Measurements from ENCODE around the gene ALDH7A1. TPM values are rescaled to one million over a fixed set of nuclear protein-coding genes. Genes with fewer than 3 reads are reported as not detected.

The ALDH7A1 gene
- total and polyA plus RNA-seq, 10 of the 15 experiments (the other 5 are each of a cell fraction or from before 2014, with no cell fraction given): 0.18 to 1.0 (median 0.41) TPM; not detected in 1

DNA sequence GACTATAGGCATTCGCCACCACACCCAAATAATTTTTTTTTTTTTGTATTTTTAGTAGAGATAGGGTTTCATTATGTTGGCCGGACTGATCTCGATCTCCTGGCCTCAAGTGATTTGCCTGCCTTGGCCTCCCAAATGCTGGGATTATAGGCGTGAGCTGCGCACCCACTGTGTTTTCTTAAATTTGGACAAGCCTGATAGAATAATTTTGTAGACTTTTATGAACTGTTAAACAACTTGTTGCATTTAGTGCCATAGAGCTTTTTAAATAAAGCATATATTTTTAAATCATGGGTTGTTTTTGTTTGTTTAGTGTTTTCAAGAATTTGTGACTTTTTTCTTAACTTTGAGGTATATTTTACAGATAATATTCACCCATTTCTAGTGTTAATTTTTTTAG lies 10.5 kb upstream of the ALDH7A1 start (continued):
- TF ChIP-seq GABPA (IDR thresholded peaks at IDR 0.05; ENCODE audit: low read depth) (no peak), E2F4 (IDR thresholded peaks at IDR 0.05; ENCODE audit: low read depth, low read length) (no peak), HDAC2 (IDR thresholded peaks at IDR 0.05) (no peak), NR2C2 (IDR thresholded peaks at IDR 0.05; ENCODE audit: borderline replicate concordance, control insufficient read depth, insufficient read length, low read depth) (no peak)
- TF ChIP-seq, protein P1, sequence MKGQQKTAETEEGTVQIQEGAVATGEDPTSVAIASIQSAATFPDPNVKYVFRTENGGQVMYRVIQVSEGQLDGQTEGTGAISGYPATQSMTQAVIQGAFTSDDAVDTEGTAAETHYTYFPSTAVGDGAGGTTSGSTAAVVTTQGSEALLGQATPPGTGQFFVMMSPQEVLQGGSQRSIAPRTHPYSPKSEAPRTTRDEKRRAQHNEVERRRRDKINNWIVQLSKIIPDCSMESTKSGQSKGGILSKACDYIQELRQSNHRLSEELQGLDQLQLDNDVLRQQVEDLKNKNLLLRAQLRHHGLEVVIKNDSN (IDR thresholded peaks at IDR 0.05; ENCODE audit: borderline replicate concordance, extremely low read length, insufficient read depth, low read depth, low read length): no peak
- TF ChIP-seq, protein P2, sequence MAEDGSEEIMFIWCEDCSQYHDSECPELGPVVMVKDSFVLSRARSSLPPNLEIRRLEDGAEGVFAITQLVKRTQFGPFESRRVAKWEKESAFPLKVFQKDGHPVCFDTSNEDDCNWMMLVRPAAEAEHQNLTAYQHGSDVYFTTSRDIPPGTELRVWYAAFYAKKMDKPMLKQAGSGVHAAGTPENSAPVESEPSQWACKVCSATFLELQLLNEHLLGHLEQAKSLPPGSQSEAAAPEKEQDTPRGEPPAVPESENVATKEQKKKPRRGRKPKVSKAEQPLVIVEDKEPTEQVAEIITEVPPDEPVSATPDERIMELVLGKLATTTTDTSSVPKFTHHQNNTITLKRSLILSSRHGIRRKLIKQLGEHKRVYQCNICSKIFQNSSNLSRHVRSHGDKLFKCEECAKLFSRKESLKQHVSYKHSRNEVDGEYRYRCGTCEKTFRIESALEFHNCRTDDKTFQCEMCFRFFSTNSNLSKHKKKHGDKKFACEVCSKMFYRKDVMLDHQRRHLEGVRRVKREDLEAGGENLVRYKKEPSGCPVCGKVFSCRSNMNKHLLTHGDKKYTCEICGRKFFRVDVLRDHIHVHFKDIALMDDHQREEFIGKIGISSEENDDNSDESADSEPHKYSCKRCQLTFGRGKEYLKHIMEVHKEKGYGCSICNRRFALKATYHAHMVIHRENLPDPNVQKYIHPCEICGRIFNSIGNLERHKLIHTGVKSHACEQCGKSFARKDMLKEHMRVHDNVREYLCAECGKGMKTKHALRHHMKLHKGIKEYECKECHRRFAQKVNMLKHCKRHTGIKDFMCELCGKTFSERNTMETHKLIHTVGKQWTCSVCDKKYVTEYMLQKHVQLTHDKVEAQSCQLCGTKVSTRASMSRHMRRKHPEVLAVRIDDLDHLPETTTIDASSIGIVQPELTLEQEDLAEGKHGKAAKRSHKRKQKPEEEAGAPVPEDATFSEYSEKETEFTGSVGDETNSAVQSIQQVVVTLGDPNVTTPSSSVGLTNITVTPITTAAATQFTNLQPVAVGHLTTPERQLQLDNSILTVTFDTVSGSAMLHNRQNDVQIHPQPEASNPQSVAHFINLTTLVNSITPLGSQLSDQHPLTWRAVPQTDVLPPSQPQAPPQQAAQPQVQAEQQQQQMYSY (CRISPR knock-in tag; IDR thresholded peaks at IDR 0.05): no peak
